GM10266 (cell line): Measurements from ENCODE around the gene MAMLD1.

Source experiments
- DNase-seq: peaks from one replicate; pipeline ENCODE4 v3.0.0; 2012; ENCODE audit errors: extremely low spot score
- TF ChIP-seq, protein P1 (sequence below): IDR thresholded peaks from 2 replicates; pipeline ENCODE4 v1.5.1; 2012; ENCODE audit warnings: mild to moderate bottlenecking, low read depth; ENCODE audit not compliant: control insufficient read depth, insufficient read depth; ENCODE audit errors: missing control alignments

MAMLD1 gene

DNA sequence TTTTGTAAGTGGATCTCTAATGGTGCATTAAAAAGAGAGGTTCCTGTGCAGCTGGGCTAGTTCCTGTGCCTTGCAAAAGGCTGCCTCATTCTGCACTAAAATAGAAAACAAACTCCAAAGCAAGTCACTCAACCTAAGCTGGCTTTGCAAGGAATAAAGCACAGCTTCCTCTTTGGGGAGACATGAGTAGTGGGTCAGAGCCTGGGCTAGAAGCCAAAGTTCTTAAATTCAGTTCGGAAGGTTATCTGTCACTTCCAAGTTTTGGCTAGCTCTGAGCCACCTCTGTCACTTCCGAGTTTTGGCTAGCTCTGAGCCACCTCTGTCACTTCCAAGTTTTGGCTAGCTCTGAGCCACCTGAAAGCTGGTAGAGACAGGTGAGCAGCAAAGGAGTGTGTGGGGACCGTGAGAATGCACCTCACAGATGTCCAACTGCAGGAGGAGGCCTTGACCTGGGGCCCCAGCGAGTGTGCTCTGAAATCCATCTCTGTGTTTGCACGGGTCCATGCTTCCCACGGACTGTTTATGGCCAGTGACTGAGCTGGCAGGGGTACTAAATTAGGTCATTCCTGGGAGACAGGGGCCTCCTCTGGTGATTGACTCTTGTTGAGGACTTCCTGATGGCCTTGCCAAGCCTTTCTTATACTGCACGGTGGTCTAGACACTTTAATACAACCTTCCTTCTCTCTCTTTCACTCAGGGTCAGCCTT, 36.4 kb upstream of the MAMLD1 start:
- DNase-seq: no peak

DNA sequence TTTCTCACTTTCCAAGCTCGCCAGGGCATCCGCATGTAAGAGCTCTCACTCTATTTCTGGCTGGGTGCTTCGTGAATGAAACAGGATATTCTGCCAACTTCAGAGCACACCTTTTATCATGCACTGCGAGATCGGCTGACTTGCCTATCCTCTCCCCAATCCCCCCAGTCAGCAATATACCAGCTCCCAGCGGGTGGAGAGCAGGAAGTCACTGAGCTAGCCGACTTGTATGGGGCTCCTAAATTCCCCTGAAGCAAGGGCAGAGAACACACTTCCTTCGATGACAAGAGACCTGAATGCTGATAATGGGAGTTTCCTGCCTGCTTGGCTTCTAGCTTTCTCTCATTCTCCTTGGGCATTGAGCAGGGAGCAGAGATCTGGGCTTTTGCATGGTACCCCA, 33.8 kb upstream of the MAMLD1 start:
- TF ChIP-seq, protein P1, sequence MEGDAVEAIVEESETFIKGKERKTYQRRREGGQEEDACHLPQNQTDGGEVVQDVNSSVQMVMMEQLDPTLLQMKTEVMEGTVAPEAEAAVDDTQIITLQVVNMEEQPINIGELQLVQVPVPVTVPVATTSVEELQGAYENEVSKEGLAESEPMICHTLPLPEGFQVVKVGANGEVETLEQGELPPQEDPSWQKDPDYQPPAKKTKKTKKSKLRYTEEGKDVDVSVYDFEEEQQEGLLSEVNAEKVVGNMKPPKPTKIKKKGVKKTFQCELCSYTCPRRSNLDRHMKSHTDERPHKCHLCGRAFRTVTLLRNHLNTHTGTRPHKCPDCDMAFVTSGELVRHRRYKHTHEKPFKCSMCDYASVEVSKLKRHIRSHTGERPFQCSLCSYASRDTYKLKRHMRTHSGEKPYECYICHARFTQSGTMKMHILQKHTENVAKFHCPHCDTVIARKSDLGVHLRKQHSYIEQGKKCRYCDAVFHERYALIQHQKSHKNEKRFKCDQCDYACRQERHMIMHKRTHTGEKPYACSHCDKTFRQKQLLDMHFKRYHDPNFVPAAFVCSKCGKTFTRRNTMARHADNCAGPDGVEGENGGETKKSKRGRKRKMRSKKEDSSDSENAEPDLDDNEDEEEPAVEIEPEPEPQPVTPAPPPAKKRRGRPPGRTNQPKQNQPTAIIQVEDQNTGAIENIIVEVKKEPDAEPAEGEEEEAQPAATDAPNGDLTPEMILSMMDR: no peak
- DNase-seq: no peak

More for the DNA sequence above, 36.4 kb upstream of the MAMLD1 start:
- TF ChIP-seq, protein P1: no peak

- TF ChIP-seq, protein P1: no peak
These were observed 33.2 kb upstream of the MAMLD1 start for GRCh38 chrX:150329868-150330267.

GRCh38 chrX:150332023-150332422, 31.1 kb upstream of the MAMLD1 start:
- TF ChIP-seq, protein P1: no peak
- DNase-seq: no peak

More at GRCh38 chrX:150329868-150330267, 33.2 kb upstream of the MAMLD1 start:
- DNase-seq: no peak

- TF ChIP-seq, protein P1: no peak
- DNase-seq: no peak
These were observed 29.0 kb upstream of the MAMLD1 start for GRCh38 chrX:150334100-150334499.

GRCh38 chrX:150334981-150335380, 28.1 kb upstream of the MAMLD1 start:
- TF ChIP-seq, protein P1: no peak
- no peak for DNase-seq

- TF ChIP-seq, protein P1: no peak
- no peak for DNase-seq
These were observed 26.1 kb upstream of the MAMLD1 start for GRCh38 chrX:150337026-150337425.
